ENCODE measurements around the gene BPHL.
"Not testable (repeated sequence)": the region's sequence is repeated elsewhere in the genome, so short reads cannot be mapped to it uniquely, and the experiment has no call there.

Gene BPHL

GRCh38 chr6:3122823-3123182 is 4.3 kb downstream of the BPHL start:
- no peak for DNase-seq (ENCODE audit: low spot score)

GRCh38 chr6:3124667-3125066 is 6.2 kb downstream of the BPHL start:
- no peak for DNase-seq (ENCODE audit: low spot score)

GRCh38 chr6:3125815-3126214 is 7.3 kb downstream of the BPHL start:
- DNase-seq (ENCODE audit: low spot score): no peak

- DNase-seq (ENCODE audit: low spot score): no peak
Measured at GRCh38 chr6:3128356-3129108, 10.0 kb downstream of the BPHL start.

- DNase-seq (ENCODE audit: low spot score): no peak
Measured at GRCh38 chr6:3131695-3132094, 13.2 kb downstream of the BPHL start.

- DNase-seq (ENCODE audit: low spot score): no peak
Measured at GRCh38 chr6:3133515-3133914, 15.0 kb downstream of the BPHL start.

- DNase-seq (ENCODE audit: low spot score): no peak
Measured at GRCh38 chr6:3135668-3136291, 17.3 kb downstream of the BPHL start.

GRCh38 chr6:3136292-3137011 is 17.9 kb downstream of the BPHL start:
- DNase-seq (ENCODE audit: low spot score): no peak

GRCh38 chr6:3137057-3137777 is 18.7 kb downstream of the BPHL start:
- no peak for DNase-seq (ENCODE audit: low spot score)

- not testable (repeated sequence) for DNase-seq (ENCODE audit: low spot score)
Measured at GRCh38 chr6:3137873-3138272, 19.4 kb downstream of the BPHL start.

- no peak for DNase-seq (ENCODE audit: low spot score)
Measured at GRCh38 chr6:3138341-3138740, 19.8 kb downstream of the BPHL start.

GRCh38 chr6:3139090-3139903 is 20.8 kb downstream of the BPHL start:
- DNase-seq (ENCODE audit: low spot score): no peak

GRCh38 chr6:3140201-3140600 is 21.7 kb downstream of the BPHL start:
- DNase-seq (ENCODE audit: low spot score): no peak

- DNase-seq (ENCODE audit: low spot score): no peak
Measured at GRCh38 chr6:3142536-3142935, 24.0 kb downstream of the BPHL start.

- DNase-seq (ENCODE audit: low spot score): no peak
Measured at GRCh38 chr6:3143158-3143557, 24.6 kb downstream of the BPHL start.

- DNase-seq (ENCODE audit: low spot score): no peak
Measured at GRCh38 chr6:3144571-3144970, 26.1 kb downstream of the BPHL start.

- no peak for DNase-seq (ENCODE audit: low spot score)
Measured at GRCh38 chr6:3147914-3148757, 29.6 kb downstream of the BPHL start.

- DNase-seq (ENCODE audit: low spot score): no peak
Measured at GRCh38 chr6:3151691-3152090, 33.2 kb downstream of the BPHL start.

- no peak for DNase-seq (ENCODE audit: low spot score)
Measured at GRCh38 chr6:3152689-3153088, 34.2 kb downstream of the BPHL start.

GRCh38 chr6:3155416-3155815 is 36.9 kb downstream of the BPHL start:
- DNase-seq (ENCODE audit: low spot score): not testable (repeated sequence)
